NB4 (cell line): ENCODE results near the gene SERPINB13.

ENCODE experiments used
- CTCF ChIP-seq: IDR thresholded peaks from one replicate; pipeline ENCODE4 v1.5.1; 2012; ENCODE audit warnings: low read depth, low read length
- POLR2A ChIP-seq: IDR thresholded peaks from 2 replicates; pipeline ENCODE4 v1.6.1; 2011; ENCODE audit warnings: mild to moderate bottlenecking; ENCODE audit not compliant: insufficient read length; ENCODE audit errors: extremely low read depth

DNA sequence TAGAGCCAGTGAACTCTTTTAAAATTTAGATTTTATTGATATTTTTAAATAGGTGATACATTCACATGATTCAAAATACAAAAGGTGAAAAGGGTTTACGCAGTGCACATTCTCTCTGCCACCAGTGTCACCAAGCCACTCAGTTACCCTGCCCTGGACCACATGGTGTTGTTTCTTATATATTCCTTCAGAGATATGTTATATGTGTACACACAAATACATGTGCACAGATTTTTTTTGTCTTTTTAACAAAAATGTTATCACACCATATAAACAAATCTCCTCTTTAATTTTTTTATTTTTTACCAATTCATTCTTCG is 30.7 kb downstream of the SERPINB13 start:
- no peak for TF ChIP-seq POLR2A
- no peak for TF ChIP-seq CTCF
